ENCODE results near the gene DCC.

Gene DCC

GRCh38 chr18:52607985-52608384 is 268.0 kb downstream of the DCC start:
- DNase-seq: no peak

- no peak for DNase-seq
These were observed 270.6 kb downstream of the DCC start for GRCh38 chr18:52610451-52611115.

- DNase-seq: no peak
These were observed 272.4 kb downstream of the DCC start for GRCh38 chr18:52612406-52612805.

- DNase-seq: no peak
These were observed 275.3 kb downstream of the DCC start for GRCh38 chr18:52615321-52615720.

GRCh38 chr18:52615943-52616342 is 275.9 kb downstream of the DCC start:
- no peak for DNase-seq

GRCh38 chr18:52617931-52618330 is 277.9 kb downstream of the DCC start:
- DNase-seq: no peak

- DNase-seq: no peak
These were observed 281.0 kb downstream of the DCC start for GRCh38 chr18:52620926-52621439.

- no peak for DNase-seq
These were observed 284.7 kb downstream of the DCC start for GRCh38 chr18:52624702-52625101.

- DNase-seq: peak; percentile 32 to 50
These were observed 296.5 kb downstream of the DCC start for GRCh38 chr18:52636536-52636935.

- no peak for DNase-seq
These were observed 308.2 kb downstream of the DCC start for GRCh38 chr18:52648201-52648600.

GRCh38 chr18:52652391-52652790 is 312.4 kb downstream of the DCC start:
- DNase-seq: no peak

- DNase-seq: no peak
These were observed 317.2 kb downstream of the DCC start for GRCh38 chr18:52657043-52657805.

GRCh38 chr18:52667463-52668065 is 327.6 kb downstream of the DCC start:
- no peak for DNase-seq

- DNase-seq: peak; percentile 22 to 47
These were observed 330.9 kb downstream of the DCC start for GRCh38 chr18:52670896-52671295.

GRCh38 chr18:52678034-52678433 is 338.0 kb downstream of the DCC start:
- no peak for DNase-seq

GRCh38 chr18:52678551-52678950 is 338.6 kb downstream of the DCC start:
- DNase-seq: no peak

- DNase-seq: no peak
These were observed 339.4 kb downstream of the DCC start for GRCh38 chr18:52679354-52679753.

GRCh38 chr18:52682260-52682659 is 342.3 kb downstream of the DCC start:
- no peak for DNase-seq

GRCh38 chr18:52685316-52685715 is 345.3 kb downstream of the DCC start:
- no peak for DNase-seq

- DNase-seq: no peak
These were observed 351.8 kb downstream of the DCC start for GRCh38 chr18:52691841-52692240.

GRCh38 chr18:52694804-52695203 is 354.8 kb downstream of the DCC start:
- DNase-seq: no peak

- DNase-seq: no peak
These were observed 360.1 kb downstream of the DCC start for GRCh38 chr18:52700116-52700515.

- no peak for DNase-seq
These were observed 360.8 kb downstream of the DCC start for GRCh38 chr18:52700816-52701215.
